HG02759 (cell line): ENCODE results near the gene OR1L1.

ENCODE experiments used
- ATAC-seq: cut with Tn5 transposase; IDR thresholded peaks from one replicate; pipeline ENCODE4 v1.9.1; 2021; ENCODE audit warnings: mild to moderate bottlenecking, moderate library complexity; ENCODE audit not compliant: unreplicated experiment

OR1L1 gene

GRCh38 chr9:122661416-122661815 lies at the start of gene OR1L1:
TSS of gene OR1L1 (plus strand) at chr9:122661716. CDS start at chr9:122661716, 0 bp downstream.
- ATAC-seq, result no peak

GRCh38 chr9:122614362-122614761 lies 47.2 kb upstream of the OR1L1 start, which contains the start of gene OR1Q1:
TSS of gene OR1Q1 (plus strand) at chr9:122614738. CDS start at chr9:122614738, 0 bp downstream.
- no peak for ATAC-seq

DNA sequence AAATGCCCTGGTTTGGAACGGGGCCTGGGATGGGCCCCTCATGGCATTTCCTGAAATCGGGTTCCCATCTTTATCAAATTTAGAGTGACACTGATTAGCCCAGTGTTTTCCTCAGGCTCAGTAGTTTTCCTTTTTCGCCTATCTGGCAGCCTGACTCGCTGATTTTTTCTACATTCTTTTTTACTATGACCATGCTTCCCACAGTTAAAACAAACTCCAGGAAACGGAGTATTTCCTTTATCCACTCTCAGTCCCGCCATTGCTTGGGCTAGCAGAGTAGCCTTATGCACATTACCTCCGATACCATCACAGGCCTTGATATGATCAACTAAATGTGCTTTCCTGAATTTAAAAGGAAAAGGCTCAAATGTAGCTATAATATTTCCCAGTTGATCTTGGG lies 41.5 kb upstream of the OR1L1 start:
- no peak for ATAC-seq

DNA sequence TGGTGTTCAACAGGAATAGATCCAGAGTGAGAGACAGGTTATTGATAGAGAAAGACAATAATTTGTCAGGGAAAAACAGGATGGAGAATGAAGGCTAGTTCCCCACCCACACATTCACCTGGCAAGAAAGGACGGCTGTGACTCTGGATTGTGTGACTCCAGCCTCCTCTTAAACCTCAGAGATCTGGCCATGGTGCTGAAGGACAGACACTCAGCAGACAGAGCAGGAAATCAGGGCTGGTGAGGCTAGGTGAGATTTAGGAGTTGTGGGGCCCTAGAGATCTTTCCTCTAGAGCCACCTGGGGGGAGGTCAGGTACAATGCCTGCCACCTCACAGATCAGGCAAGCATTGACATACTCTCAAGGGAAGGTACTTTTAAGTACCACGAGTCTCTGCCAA lies 19.3 kb upstream of the OR1L1 start:
- ATAC-seq, result no peak

DNA sequence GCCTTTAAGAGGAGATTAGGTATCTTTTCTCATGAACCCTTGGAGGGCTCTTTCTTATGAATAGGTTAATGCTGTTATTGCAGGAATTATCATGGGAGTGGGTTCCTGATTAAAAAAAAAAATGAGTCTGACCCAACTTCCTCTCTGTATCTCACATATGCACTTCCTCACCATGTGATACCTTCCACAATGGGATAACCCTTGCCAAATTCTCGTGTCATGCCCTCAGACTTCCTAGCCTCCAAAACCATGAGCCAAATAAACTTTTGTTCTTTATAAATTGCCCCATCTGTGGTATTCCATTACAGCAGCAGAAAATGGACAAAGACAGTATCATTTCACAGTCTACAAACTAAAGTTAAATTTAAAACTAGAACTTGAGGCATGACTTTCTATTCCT lies 5.1 kb upstream of the OR1L1 start:
- no peak for ATAC-seq

DNA sequence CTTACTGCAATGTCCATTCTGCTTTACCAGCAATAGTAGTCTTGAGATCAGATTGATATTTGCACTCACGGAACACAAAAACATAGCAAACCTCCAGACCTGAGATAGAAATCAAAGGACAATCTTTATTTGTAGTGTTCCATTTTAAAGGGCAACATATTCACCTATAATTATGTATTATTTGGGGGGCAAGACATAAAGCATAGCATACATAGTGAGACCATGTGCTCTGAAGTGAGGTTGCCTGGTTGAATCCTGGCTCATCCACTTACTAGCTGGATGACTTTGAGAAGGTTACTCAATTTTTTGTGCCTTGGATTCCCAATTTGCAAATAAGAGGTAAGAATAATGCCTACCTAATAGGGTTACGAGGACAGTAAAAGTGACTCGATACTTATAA lies 4.0 kb upstream of the OR1L1 start, which contains the start of gene OR1B1:
Gene OR1B1, minus strand, starts transcription at position 101 of the 400 bp plus-strand sequence.
- ATAC-seq, result no peak

GRCh38 chr9:122672481-122672880 lies 11.0 kb downstream of the OR1L1 start:
- ATAC-seq, result no peak

DNA sequence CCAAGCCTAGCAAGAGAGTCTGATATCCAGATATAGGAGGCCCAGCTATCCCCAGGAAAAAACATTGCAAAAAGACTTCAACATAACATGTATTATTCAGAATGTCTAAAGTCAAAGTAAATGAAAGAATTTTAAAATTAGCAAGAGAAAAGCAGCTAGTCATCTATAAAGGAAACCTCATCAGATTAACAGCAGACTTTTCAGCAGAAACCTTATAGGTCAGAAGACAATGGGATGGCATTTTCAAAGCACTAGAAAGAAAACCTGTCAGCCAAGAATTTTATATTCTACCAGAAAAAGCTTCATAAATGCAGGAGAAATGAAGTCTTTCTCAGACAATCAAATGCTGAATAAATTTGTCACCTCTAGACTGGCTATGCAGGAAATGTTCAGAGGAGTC lies 23.3 kb downstream of the OR1L1 start:
- no peak for ATAC-seq

GRCh38 chr9:122695696-122696095 lies 34.2 kb downstream of the OR1L1 start:
- no peak for ATAC-seq
